Endodermal cell (in vitro differentiated cells): ENCODE results near the gene MYL11. TPM values are rescaled to one million over a fixed set of nuclear protein-coding genes. Genes with fewer than 3 reads are reported as not detected.
"Not testable (repeated sequence)": the region's sequence is repeated elsewhere in the genome, so short reads cannot be mapped to it uniquely, and the experiment has no call there.

Experiments used
- DNase-seq: peaks from one replicate; pipeline ENCODE4 v3.0.0-alpha.2; 2017
- H3K27ac ChIP-seq: 2 replicates; pipeline ENCODE4 v1.5.1; 2013; ENCODE audit warnings: mild to moderate bottlenecking, low read depth, low read length, moderate library complexity
- H3K27me3 ChIP-seq: 2 replicates; pipeline ENCODE4 v1.6.1; 2013; ENCODE audit warnings: mild to moderate bottlenecking, low read length, moderate library complexity; ENCODE audit not compliant: insufficient read depth, control insufficient read depth, poor library complexity, severe bottlenecking
- H3K36me3 ChIP-seq: 2 replicates; pipeline ENCODE4 v1.7.0; 2013; ENCODE audit warnings: mild to moderate bottlenecking, low read length, moderate library complexity; ENCODE audit not compliant: control insufficient read depth, insufficient read depth
- H3K4me1 ChIP-seq: one replicate; pipeline ENCODE4 v1.7.0; 2013; ENCODE audit warnings: low read length; ENCODE audit not compliant: control insufficient read depth, insufficient read depth
- H3K4me3 ChIP-seq: 2 replicates; pipeline ENCODE4 v1.5.1; 2013; ENCODE audit warnings: mild to moderate bottlenecking, low read length, moderate library complexity
- H3K9ac ChIP-seq: 2 replicates; pipeline ENCODE4 v1.6.1; 2013; ENCODE audit warnings: mild to moderate bottlenecking, low read length, moderate library complexity; ENCODE audit not compliant: poor library complexity, severe bottlenecking; ENCODE audit errors: extremely low read depth
- H3K9me3 ChIP-seq: 2 replicates; pipeline ENCODE4 v1.6.1; 2013; ENCODE audit warnings: mild to moderate bottlenecking, low read length, moderate library complexity; ENCODE audit not compliant: control insufficient read depth
- H3K27ac Mint-ChIP-seq: 2 replicates; pipeline ENCODE4 v1.8.0; 2020; ENCODE audit warnings: mixed read lengths
- H3K27me3 Mint-ChIP-seq: 2 replicates; pipeline ENCODE4 v1.8.0; 2021; ENCODE audit warnings: mild to moderate bottlenecking, mixed read lengths; ENCODE audit not compliant: insufficient read depth
- H3K36me3 Mint-ChIP-seq: 2 replicates; pipeline ENCODE4 v1.8.0; 2020; ENCODE audit warnings: low read depth, mixed read lengths
- H3K4me1 Mint-ChIP-seq: 2 replicates; pipeline ENCODE4 v1.8.0; 2020; ENCODE audit warnings: mixed read lengths
- H3K4me3 Mint-ChIP-seq: 2 replicates; pipeline ENCODE4 v1.8.0; 2020; ENCODE audit warnings: mild to moderate bottlenecking, moderate library complexity, mixed read lengths
- H3K9me3 Mint-ChIP-seq: 2 replicates; pipeline ENCODE4 v1.8.0; 2020; ENCODE audit warnings: mild to moderate bottlenecking, mixed read lengths
- WGBS, 2 experiments: methylation state at CpG; one replicate each; pipeline versions ENCODE4 v1.1.5 to v1.1.7; 2013; ENCODE audit warnings: missing lambda C conversion rate in 2 of 2, mixed read lengths in 1 of 2; ENCODE audit not compliant: insufficient coverage in 1 of 2, insufficient read length in 1 of 2; 5-methylcytosine and 5-hydroxymethylcytosine counted together
- long read RNA-seq, 4 experiments: library from polyadenylated mRNA in 2 of 4; library from RNA in 1 of 4; library from capped mRNA in 1 of 4; stranded (forward) in 3 of 4; unstranded in 1 of 4; transcript quantifications; one replicate each; pipeline ENCODE4 v2.0.0, GENCODE V29; 2020 to 2021; ENCODE audit warnings: inconsistent platforms in 1 of 4
- polyA plus RNA-seq, 2 experiments: library from polyadenylated mRNA; stranded (reverse); fragments of 50-300 nt; gene quantifications; one replicate each; pipeline ENCODE4 v1.2.3, GENCODE V29; 2013
- total RNA-seq, 2 donors: library from RNA; stranded (reverse); fragmentation: NEBNext Ultra II Directional in 1 of 2; extraction: Animal tissue kit (Norgen Biotek cat#: 25700) in 1 of 2; gene quantifications; 2 replicates in 1 of 2; 3 replicates in 1 of 2; pipeline ENCODE4 v1.2.1, GENCODE V29; 2021
- TF ChIP-seq, protein P1 (sequence below): fragments of 200-600 bp; sonication (generic); conservative IDR thresholded peaks from 2 replicates; pipeline ENCODE4 v1.5.0; 2021; ENCODE audit warnings: antibody characterized with exemption, mild to moderate bottlenecking

Gene MYL11, protein sequence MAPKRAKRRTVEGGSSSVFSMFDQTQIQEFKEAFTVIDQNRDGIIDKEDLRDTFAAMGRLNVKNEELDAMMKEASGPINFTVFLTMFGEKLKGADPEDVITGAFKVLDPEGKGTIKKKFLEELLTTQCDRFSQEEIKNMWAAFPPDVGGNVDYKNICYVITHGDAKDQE
- total RNA-seq, result 1 to 10 TPM in 1 of 2 donors, not detected in 1; 1.2 TPM
- 0.64 TPM for polyA plus RNA-seq (2013, experiment 1 of 2)
- polyA plus RNA-seq (2013, experiment 2 of 2), result 0.62 TPM
- long read RNA-seq, experiment 1, result 0 reads
- long read RNA-seq, experiment 2, result 0 reads
- long read RNA-seq, experiment 3, result 0 reads
- long read RNA-seq, experiment 4, partial matches to known transcripts, result 0 of 1 reads
- long read RNA-seq, experiment 4, other reads (novel, unspliced or antisense), result 1 of 1 reads

DNA sequence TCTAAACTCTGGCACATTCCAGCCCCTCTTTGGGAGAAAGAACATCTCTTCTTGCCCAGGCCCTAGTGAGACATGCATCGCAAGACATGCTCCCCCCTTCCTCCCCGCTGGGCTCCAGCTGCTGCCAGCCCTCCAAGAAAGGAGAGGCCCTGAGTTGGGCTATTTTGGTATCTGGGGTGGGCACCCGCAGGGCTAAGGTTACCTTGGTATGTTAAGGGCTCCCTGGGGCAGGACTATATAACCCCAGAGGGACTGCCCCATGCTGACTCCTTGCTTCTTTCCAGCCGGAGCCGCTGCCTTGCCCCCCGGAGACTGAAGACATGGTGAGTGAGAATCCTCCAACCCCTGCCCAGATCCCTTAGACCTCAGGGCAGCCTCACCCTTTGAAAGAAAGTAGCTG, at the start of gene MYL11:
Gene MYL11 (plus strand): TSS at position 265 of the 400 bp plus-strand sequence. CDS start 56 bp downstream, at position 321.
- Mint-ChIP-seq H3K4me1 (peaks cover 18% of the 10 kb centered on the region), H3K9me3 (no peaks in the 10 kb centered on the region), H3K27me3 (no peaks in the 10 kb centered on the region), H3K4me3 (no peak within 1 kb of the TSS), H3K36me3 (no peaks in the 10 kb centered on the region), H3K27ac (peak within 1 kb of the TSS; percentile 78)
- Histone ChIP-seq H3K36me3 (no peaks in the 10 kb centered on the region), H3K27me3 (no peaks in the 10 kb centered on the region), H3K9me3 (no peaks in the 10 kb centered on the region), H3K9ac (peak within 1 kb of the TSS; percentile 20), H3K4me1 (peaks cover 6% of the 10 kb centered on the region), H3K4me3 (no peak within 1 kb of the TSS), H3K27ac (no peak within 1 kb of the TSS)
- 90 to 92% methylated on average over 5 to 6 of the region's 6 CpGs for WGBS, 2 experiments
- TF ChIP-seq, protein P1, sequence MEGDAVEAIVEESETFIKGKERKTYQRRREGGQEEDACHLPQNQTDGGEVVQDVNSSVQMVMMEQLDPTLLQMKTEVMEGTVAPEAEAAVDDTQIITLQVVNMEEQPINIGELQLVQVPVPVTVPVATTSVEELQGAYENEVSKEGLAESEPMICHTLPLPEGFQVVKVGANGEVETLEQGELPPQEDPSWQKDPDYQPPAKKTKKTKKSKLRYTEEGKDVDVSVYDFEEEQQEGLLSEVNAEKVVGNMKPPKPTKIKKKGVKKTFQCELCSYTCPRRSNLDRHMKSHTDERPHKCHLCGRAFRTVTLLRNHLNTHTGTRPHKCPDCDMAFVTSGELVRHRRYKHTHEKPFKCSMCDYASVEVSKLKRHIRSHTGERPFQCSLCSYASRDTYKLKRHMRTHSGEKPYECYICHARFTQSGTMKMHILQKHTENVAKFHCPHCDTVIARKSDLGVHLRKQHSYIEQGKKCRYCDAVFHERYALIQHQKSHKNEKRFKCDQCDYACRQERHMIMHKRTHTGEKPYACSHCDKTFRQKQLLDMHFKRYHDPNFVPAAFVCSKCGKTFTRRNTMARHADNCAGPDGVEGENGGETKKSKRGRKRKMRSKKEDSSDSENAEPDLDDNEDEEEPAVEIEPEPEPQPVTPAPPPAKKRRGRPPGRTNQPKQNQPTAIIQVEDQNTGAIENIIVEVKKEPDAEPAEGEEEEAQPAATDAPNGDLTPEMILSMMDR, result no peak
- peak; percentile 38 for DNase-seq

DNA sequence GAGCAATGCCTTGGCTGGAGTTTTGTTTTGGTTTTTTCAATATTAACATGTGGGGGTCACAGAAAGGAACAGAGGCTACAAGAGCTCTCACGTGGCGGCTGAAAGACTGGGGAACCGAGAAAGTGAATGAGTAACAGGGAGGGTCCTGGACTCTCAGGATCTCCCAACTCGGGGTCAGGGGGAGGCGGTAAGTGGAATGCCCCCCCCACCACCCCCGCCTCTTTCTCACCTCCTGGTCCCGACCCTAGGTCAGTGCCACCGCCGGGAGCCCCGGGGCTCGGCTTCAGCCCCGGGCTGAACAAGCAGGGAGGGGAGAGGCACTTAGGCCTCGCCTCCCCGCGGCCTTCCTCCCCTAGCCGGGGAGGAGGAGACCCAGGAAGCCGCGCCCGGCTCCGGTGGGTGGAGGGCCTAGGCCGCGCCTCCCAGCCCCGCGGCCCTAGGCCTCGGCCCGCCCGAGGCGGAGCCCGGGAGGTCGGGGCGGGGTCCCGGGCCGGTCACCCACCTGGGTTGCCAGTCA, 40.1 kb upstream of the MYL11 start:
- peaks cover 11% of the 10 kb centered on the region for H3K4me1 Mint-ChIP-seq
- DNase-seq, result peak; percentile 90
- H3K9ac ChIP-seq, result peak overlapping the region; percentile 41
- peak overlapping the region; percentile 87 for H3K4me3 Mint-ChIP-seq
- not testable (repeated sequence) for H3K27me3 Mint-ChIP-seq, H3K27me3 ChIP-seq, H3K36me3 ChIP-seq, H3K4me1 ChIP-seq, H3K9me3 Mint-ChIP-seq, H3K9me3 ChIP-seq, H3K27ac ChIP-seq, H3K36me3 Mint-ChIP-seq
- whole genome bisulfite sequencing, 2 experiments, result 0% methylated on average over 12 of the region's 33 CpGs; no CpG with 5 or more reads in 1 of the 2 experiments
- peak overlapping the region; percentile 95 for H3K27ac Mint-ChIP-seq
- H3K4me3 ChIP-seq, result peak overlapping the region; percentile 79

DNA sequence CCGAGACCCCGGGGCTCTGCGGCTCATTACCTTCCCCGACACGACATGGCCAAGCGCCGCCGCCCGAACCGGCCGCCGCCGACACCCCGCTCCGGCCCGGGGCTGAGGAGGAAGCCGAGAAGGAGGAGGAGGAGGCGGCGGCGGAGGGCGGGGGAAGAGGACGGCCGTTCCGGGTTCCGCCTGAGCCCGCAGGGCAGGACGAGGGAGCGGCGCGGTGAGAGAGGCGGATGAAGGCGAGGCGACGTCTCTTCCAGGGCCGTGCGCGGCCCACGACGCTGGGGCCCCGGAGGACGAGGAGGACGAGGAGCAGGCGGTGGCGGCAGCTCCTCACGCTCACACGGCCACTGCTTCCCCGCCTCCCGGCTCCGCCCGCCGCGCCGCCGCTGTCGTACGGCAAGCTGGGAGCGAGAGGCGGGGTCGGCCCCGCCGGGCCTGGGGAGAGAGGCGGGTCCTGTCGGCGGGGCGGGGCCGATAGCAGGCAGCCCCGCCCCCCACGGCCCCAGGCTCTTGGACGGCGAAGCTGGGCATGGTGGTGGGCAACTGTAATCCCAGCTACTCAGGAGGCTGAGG, 39.5 kb upstream of the MYL11 start:
- H3K27me3 ChIP-seq, H3K36me3 Mint-ChIP-seq, H3K4me1 ChIP-seq, H3K9me3 ChIP-seq, H3K4me3 ChIP-seq, H3K27me3 Mint-ChIP-seq, H3K36me3 ChIP-seq, H3K27ac Mint-ChIP-seq, H3K9me3 Mint-ChIP-seq: not testable (repeated sequence)
- Mint-ChIP-seq H3K4me1 (peaks cover 11% of the 10 kb centered on the region), H3K4me3 (peak overlapping the region; percentile 87)
- H3K27ac ChIP-seq, result peak overlapping the region; percentile 78
- H3K9ac ChIP-seq, result peak overlapping the region; percentile 47
- WGBS, 2 experiments, result 0% methylated on average over 19 to 69 of the region's 70 CpGs
- DNase-seq, result peak; percentile 92
